Activated CD8-positive, alpha-beta memory T cell treated with anti-CD3 and anti-CD28 coated beads for 1 hour (primary cell): ENCODE data around the gene AADACL4.
"Not testable (repeated sequence)": the region's sequence is repeated elsewhere in the genome, so short reads cannot be mapped to it uniquely, and the experiment has no call there.

ENCODE experiments used
- DNase-seq, 2 donors: peaks; one replicate each; pipeline ENCODE4 v3.0.0-alpha.2; 2020; ENCODE audit warnings: low read depth in 1 of 2; ENCODE audit errors: extremely low read depth in 1 of 2

The AADACL4 gene

DNA sequence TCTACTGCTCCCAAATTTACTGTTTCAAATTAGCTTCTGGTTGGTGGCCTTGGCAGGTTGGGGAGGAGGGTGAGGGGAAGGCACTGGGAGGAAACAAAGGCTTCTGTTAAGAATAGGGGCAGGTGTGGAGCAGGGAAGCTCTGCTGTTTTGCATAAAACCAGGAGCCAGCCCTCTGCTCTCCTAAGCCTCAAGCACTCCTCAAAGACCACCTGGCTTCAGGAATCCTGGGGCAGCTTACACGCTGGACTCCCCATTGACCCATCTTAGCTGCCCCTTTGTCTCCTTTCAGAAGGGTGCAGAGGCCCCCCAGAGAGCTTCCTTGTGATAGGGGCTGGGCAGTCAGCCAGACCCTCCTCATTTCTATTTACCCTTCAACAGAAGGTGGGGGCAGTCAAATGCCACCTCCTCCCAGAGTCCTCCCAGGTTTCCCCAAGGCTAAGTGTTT is 14.4 kb upstream of the AADACL4 start:
- no peak for DNase-seq

DNA sequence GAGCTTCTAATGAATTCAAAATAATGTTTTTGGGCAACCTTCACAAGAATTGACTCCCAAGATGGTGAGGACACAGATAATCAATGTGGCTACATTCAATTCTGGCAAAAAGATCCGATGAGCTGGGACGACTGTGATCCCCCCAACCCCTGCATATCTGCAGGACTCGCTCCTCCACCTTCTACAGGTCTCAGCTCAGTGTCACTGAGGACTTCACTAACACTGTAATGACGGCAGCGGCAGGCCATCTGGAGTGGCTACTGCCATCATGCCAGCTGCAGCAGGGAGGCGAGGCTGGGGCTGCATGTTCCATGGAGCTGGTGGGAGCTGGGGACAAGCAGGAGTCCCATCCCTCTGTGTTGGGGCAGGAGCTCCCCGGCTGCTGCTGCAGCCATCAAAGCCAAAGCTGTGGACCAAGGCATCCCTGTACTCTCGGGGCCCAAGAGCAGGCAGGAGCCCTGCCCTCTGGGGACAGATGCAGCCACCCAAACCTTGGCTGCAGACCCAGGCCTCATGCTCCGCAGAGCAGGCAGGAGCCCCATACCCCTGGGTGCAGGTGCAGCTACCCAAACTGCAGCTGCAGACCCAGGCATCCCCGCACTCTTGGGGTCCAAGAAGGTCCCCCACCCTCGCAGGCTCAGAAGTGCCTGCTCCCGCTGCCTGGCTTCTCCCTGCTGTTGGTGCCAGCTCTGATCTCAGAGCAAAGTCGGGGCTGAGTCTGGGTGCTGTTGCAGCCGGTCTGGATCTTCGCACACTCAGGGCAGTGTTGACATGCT is 13.7 kb upstream of the AADACL4 start:
- no peak for DNase-seq

DNA sequence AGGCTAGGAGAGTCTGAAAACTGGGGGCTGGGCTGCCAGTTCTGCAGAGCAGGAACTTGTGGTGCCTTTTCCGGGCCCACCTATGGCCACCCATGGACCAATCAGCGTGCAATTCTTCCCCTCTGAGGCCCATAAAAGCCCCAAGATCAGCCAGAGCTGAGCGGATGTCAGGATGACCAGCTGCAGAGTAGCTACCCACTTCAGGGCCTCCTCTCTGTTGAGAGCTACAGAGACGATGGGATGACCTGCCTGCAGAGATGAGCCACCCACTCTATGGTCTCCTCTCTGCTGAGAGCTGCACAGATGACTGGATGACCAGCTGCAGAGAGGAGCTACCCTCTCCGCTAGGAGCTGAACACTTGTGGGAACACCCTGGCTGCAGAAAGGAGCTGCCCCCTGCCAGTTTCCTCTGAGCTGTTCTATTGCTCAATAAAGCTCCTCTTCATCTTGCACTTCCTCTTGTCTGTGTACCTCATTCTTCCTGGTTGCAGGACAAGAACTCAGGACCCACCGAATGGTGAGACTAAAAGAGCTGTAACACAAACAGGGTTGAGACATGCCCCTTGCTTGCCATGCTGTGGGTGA is 12.8 kb upstream of the AADACL4 start:
- no peak for DNase-seq

- no peak for DNase-seq
Measured at GRCh38 chr1:12631571-12631970, 12.3 kb upstream of the AADACL4 start.

GRCh38 chr1:12634156-12634555 is 9.7 kb upstream of the AADACL4 start:
- DNase-seq = no peak

- DNase-seq = no peak
Measured at GRCh38 chr1:12634696-12635202, 9.1 kb upstream of the AADACL4 start.

DNA sequence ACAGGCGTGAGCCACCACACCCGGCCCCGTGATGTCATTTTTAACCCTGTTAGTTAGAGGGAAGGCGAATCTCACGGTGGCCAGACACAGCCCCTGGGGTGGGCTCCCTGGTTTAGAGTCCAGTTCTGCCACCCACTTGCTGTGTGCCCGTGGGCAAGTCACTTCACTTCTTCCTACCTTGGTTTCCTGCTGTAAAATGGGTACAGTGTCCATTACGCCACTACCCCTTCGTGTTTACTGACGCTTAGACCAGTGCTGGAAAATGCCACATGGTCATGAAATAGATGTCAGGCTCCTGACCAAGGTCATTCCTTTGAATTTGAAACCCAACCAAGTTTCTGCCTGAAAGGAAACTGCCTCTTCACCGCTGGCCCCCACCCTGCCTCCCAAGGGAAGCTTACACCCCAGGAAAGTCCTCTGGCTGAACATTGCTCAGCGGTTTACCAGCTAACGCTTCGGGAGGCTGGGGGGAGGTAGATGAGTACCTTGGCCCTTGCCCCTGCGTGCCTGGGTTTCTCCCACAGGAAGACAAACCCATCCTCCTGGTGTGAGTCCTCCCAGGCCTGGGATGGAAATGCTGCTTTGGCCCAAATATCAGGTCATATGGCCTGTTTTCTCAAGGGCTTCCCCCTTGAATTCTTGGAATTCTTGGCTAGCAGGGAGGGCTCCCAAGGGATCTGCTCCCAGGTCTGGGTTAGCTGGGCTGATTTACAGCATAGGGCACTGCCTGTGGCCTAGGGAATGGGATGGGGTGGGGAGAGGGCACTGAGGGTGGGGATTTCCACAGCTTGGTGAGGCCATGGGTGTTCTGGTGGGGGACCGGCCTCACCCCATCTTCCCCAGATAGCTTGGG is 7.6 kb upstream of the AADACL4 start:
- no peak for DNase-seq

- DNase-seq = no peak
Measured at GRCh38 chr1:12637693-12638092, 6.2 kb upstream of the AADACL4 start.

DNA sequence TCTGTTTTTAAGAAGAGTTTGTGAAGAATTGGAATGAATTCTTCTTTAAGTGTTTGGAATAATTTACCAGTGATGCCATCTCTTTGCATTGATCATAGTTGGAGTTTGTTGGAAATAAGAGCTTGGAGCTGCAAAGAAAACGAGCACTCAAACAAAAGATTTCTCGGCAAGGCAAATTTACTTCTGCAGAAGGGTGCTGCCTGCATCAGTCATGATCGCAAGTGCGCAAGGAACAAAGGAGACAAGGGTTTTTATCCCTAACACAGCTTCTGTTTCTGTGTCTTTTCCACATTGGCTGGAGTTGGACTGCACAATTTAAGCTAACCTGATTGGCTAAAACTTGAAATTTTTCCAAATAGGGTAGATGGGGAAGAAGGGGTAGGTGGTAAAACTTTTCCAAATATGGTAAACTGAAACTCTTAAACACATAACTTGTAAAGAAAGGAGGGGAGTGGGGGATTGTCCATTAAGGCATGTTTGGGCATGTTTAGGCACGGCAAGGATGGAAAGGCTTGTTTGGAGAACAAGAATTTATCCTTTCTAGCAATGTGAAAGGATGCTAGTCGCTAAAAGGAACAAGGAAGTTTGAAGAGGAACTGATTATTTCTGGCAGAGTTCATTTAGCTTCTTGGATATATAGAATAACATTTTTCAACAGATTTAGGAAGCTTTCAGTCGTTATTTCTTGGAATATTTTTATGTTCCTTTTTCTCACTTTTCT is 3.5 kb upstream of the AADACL4 start:
- DNase-seq = no peak

DNA sequence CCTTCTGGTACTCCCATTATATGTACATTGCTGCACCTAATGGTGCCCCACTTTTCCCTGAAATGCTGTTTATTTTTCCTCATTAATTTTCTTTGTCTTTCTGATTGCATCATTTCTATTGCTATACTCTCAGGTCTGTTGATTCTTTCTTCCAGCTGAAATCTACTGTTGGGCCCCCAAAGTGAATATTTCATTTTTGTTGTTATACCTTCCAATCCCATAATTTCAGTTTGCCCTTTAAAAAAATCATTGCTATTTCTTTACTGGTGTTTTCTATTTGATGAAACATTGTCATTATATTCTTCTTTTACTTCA is 3.0 kb upstream of the AADACL4 start:
- no peak for DNase-seq

DNA sequence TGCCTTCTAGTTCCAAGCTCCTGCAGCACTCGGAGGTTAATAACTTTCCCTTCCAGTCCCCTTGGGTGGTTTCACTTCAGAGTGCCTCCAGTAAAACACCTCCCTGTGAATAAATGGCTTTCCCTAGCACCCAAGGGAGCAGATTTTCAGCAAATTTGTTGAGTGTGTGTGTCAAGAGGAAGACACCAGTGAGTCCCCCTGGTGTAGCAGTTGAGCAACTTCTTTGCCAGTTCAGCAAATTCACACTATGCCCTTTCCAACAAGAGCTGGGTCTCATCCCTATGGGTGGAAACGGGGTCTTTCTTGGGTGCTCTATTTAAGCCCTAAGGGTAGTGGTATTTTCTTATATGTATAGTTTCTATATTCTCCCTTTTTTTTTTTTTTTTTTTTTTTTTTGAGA is 806 bp upstream of the AADACL4 start:
- DNase-seq = no peak

GRCh38 chr1:12644237-12644636 is 352 bp downstream of the AADACL4 start:
- DNase-seq = no peak

- DNase-seq = no peak
Measured at GRCh38 chr1:12644829-12645228, 944 bp downstream of the AADACL4 start.

GRCh38 chr1:12645401-12645800 is 1.5 kb downstream of the AADACL4 start:
- DNase-seq = not testable (repeated sequence)

DNA sequence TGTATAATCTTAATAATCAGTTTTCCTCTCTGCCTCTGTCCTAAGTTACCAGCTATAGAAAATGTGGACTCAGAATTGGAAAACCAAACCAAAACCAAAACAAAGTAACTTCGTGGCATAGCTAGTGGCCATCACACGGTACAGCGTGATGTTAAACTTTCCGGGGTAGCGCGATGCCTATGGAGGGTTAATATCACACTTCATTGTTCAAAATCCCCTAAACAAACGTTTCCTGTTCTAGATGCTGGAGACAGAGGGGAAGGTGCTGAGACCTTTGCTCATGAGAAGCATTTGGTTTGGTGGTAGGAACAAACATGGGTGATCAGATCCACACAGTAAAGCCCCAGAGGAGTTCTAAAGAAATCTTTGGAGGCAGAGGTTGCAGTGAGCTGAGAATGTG is 4.9 kb downstream of the AADACL4 start:
- DNase-seq = no peak

GRCh38 chr1:12649971-12650421 is 6.1 kb downstream of the AADACL4 start:
- no peak for DNase-seq

DNA sequence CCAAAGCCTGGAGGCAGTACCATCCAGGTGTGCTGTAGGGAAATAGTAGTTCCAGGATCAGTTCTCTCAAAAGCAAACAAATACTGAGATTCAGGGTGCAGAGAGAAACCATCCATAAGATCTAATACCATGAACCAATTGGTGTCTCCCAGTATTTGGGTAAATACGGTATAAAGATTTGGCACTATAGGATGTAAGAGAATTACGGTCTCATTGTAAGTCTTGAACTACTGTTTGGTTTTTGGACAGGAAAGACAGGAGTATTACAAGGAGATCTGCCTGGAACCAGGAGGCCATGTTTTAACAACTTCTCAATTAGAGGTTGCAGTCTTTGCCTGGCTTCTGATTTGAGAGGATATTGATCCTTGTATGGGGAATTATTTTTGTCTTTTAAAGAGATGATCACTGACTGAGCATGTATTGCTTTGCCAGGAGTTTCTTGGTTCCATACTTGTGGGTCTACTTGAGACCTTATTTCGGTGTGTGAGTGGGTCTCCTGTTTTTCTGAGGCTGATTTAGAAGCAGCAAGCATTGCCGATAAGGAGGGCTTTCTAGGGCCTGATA is 10.2 kb downstream of the AADACL4 start:
- DNase-seq = no peak

DNA sequence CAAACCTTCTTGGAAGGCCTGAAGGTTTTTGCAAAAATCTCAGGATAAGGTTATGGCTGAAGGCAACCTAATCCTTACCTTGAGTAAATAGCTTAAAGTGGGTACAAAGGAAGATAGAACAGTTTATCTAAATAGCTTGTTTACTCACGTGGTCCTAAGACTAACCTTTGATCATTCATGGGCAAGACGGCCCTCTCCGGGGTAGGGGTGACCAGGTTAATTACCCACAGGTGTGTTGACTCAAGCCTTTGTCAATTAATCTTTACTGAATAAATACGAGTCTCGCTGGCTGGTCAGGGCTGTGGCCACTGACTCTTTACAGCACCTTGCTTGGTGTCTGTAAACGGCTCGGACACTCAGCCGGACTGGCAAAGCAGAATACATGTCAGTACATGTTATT is 10.8 kb downstream of the AADACL4 start:
- DNase-seq = no peak

DNA sequence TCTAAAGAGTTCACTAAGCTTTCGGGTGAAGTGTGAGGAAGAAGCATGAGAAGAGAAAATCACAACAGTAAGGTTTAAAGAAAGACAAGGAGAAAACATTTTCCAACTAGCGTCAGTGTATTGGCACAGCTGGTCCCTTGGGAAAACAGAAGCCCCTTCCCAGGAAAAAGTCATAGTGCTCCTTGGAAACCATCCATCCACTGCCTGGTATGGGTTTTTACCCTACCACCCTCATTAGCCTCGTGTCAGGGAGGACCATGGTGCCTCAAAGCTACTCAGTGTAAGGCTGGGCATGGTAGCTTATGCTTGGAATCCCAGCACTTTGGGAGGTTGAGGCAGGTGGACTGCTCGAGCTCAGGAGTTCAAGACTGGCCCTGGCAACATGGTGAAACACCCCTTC is 12.7 kb downstream of the AADACL4 start:
- no peak for DNase-seq

- no peak for DNase-seq
Measured at GRCh38 chr1:12657060-12657884, 13.4 kb downstream of the AADACL4 start.
